Measurements from ENCODE around the gene NR2E1.

The NR2E1 gene

DNA sequence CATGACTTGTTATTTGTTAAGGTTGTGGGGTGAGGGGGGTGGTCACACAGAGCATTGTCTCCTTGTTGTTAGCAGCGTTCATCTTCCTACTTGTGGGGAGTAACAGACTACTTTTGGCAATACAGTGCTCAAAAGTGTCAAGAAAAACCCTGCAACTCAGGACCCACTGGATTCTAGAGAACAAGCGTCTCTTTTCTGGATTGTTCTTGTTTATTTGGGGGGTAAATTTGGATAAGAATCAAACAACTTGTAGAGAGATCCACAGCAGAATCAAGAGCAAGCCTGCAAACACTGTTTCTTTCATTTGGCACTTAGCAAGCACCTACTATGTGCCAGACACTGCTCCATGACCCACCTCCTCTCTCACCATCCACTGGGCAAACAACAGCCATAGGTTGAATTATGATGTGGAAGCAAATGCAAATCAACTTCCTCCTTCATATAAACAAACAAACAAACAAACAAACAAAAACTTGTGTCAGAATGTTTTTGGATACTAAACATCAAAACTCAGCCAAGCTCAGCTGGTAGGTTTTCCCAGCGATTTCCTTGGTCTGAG lies 4.0 kb upstream of the NR2E1 start:
- no peak for TF ChIP-seq CTCF (conservative IDR thresholded peaks at IDR 0.05; ENCODE audit: low read depth)
- no peak for DNase-seq (ENCODE audit: low spot score)
- H3K27ac ChIP-seq: no peak overlapping the region
- POLR2A ChIA-PET (ENCODE audit: low non-redundant PET): no interaction called here
- CTCF ChIA-PET: interaction anchor here (1.6 kb wide), 1 partner anchor 14 kb away, joined by 3 read pairs; no protein-coding TSS in a partner anchor

- DNase-seq (ENCODE audit: low spot score): peak; percentile 55
- H3K27ac ChIP-seq: no peak overlapping the region
- ChIA-PET CTCF (interaction anchor here (0.6 to 1.6 kb wide), 2 partner anchors 12 to 36 kb away, joined by 3 to 5 read pairs; no protein-coding TSS in a partner anchor), POLR2A (ENCODE audit: low non-redundant PET) (interaction anchor here (0.6 kb wide), 1 partner anchor 29 kb away, joined by 3 read pairs; no protein-coding TSS in a partner anchor)
- TF ChIP-seq CTCF (conservative IDR thresholded peaks at IDR 0.05; ENCODE audit: low read depth): no peak
These were observed 2.6 kb upstream of the NR2E1 start for GRCh38 chr6:108163267-108163643.

DNA sequence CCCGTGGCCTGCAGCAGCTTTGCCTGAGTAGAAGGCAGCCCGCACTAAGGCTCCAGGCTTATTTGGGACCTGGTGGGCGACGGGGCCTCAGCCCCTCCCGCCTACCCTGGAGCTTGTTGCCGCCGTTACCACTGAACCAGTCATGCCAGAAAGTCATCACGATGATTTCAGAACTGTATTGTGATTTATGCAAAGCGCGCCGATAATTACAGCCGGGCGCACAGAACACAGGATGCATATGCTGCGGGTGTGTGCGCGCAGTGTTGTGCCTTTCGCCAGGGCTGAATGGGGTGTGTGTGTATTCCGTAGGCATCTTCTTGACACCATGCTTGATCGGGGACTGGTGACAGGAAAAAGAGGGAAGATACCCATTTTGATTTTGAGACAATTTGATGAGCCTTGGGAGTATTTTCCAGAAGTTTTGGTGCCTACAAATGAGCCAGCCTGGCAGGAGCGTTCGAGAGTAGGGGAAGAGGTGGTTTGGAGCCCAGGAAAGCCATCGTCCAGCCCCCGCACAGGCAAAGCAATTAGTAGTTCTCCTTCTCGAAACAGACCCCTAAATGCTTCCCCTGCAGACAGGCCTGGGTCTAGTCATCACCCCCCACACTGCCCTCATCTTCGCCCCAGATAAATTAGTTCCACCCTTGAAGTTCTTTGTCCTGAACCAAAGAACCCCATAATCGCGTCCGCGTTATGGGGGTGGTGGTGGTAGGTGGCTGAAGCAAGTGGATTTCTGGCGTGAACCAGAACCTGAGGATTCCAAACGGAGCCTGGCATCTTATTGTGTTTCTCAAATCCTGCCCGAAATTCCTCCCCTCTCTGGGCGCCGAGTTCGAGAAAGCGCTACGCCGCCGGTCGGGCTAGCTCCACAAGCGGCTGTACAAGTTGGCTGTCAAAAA lies 1.9 kb upstream of the NR2E1 start:
- ChIA-PET CTCF (no interaction called here), POLR2A (ENCODE audit: low non-redundant PET) (interaction anchor here (0.6 kb wide), 1 partner anchor 28 kb away, joined by 3 read pairs; no protein-coding TSS in a partner anchor)
- no peak for DNase-seq (ENCODE audit: low spot score)
- TF ChIP-seq CTCF (conservative IDR thresholded peaks at IDR 0.05; ENCODE audit: low read depth): no peak
- no peak overlapping the region for H3K27ac ChIP-seq

DNA sequence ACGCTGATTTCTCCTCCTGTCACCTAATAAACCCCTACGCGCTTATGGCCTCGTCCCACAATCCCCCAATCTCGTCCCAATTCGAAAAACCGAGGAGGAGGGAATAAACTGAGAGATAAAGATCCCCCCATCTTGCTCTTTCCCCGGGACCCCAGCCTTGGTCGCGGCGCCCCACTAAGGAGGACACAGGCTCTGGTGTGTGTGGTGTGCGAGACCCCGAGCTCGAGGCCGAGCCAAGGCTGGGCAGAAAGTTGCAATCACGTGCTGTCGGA lies 1.3 kb upstream of the NR2E1 start:
- ChIA-PET POLR2A (ENCODE audit: low non-redundant PET) (no interaction called here), CTCF (interaction anchor here (0.6 kb wide), 1 partner anchor 116 kb away, joined by 3 read pairs; no protein-coding TSS in a partner anchor)
- DNase-seq (ENCODE audit: low spot score): no peak
- no peak for TF ChIP-seq CTCF (conservative IDR thresholded peaks at IDR 0.05; ENCODE audit: low read depth)
- no peak overlapping the region for H3K27ac ChIP-seq

DNA sequence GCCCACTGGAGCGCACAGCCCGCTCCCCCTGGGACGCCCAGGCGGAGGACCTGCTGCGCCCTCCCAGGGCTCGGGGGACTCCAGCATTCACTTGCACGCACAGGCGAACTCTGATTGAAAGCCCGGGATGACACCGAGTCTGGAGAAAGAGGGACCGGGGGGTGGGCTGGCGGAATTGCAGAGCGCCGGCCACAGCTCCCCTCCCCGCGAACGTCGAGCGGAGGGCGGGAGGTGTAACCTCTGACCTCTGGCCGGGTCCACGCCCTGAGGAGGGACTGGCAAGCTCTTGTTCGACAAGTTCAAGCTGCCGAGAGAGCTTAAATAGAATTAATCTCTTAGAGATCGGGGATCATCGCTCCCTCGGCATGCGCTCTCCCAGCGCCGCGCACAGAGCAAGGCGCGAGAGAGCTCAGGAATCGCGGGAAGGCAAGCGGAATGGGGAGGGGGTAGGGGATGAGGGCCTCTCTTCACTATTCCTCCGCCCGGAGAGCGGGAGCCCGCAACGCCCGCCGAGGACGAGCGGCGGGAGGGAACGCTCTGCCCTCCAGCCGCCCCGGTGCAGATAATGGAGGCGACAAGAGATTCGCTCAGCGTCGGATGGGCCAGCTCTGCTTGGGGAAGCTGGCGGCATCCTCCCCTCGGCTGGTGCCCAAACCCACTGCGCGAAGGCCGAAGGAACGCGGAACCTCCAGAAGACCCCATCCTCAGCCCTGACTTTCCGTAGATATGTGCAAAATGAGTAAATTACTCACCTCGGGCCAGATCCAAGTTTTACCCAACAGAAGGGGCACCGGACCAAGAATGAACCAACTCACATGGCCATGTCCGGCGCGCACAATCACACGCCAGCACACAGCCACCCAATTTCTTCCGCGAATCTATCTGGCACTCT lies 761 bp upstream of the NR2E1 start:
- no peak for DNase-seq (ENCODE audit: low spot score)
- POLR2A ChIA-PET (ENCODE audit: low non-redundant PET): no interaction called here
- CTCF ChIA-PET: interaction anchor here (0.6 to 1.0 kb wide), 2 partner anchors 33 to 116 kb away, joined by 3 read pairs; no protein-coding TSS in a partner anchor
- no peak for TF ChIP-seq CTCF (conservative IDR thresholded peaks at IDR 0.05; ENCODE audit: low read depth)
- no peak overlapping the region for H3K27ac ChIP-seq
